Measurements from ENCODE around the gene KCNH2. TPM values are rescaled to one million over a fixed set of nuclear protein-coding genes. Genes with fewer than 3 reads are reported as not detected.
A peak's percentile ranks its signal among the peaks of the same experiment; 100 is the strongest.

KCNH2 gene
- total RNA-seq, 1 experiment from 2014 or later: 16.2 TPM

DNA sequence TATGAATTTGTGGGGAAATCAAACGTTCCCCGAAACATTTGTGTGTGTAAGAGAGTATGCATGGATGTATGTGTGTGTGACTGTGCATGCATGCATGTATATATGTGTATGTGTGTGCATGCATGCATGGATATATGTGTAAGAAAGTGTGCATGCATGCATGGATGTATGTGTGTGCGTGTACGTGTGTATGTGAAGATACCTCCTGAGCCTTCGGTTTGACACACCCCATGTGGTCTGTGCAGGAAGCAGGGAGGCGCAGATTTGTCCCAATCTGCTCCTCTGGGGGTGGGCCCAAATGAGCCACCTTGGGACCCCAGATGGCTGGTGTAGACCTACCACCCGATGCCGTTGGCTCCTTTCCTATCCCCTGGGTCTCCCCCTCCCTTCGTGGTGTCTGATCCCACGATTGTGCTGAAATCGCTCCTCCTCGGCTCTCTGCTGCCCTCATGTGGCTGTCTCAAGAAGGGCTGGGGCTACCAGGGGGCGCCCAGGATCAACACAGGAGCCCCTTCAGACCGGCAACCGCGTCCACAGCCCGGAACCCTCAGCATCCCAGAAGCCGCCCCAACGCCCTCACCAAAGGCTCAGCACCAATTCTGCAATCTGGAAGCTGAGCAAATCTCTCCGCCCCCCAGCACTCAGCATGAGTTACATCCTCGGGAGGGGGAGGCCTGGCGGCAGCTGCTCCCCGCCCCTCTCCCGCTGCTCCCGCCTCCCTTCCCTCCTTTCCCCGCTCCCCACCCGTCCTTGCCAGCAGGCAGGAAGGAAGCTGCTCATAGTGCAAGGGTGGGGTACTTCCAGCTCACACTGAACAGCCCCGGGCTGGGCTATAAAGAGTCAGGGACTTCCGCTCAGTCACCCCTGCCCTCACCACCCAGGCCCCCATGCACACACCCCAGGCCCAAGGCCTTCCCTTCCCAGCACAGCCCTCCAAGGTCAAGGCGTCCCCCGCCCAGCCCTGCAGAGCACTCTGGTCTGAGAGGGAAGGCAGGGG is 10.4 kb upstream of the KCNH2 start (continued):
- peak; percentile 21; the same call in 1 of the 2 replicates for TF ChIP-seq FOXK1 (CRISPR knock-in tag; IDR thresholded peaks at IDR 0.05)
- TF ChIP-seq ELF4 (CRISPR knock-in tag; IDR thresholded peaks at IDR 0.05; ENCODE audit: low read depth): no peak
- no peak for TF ChIP-seq NR1H2 (CRISPR knock-in tag; IDR thresholded peaks at IDR 0.05)
- TF ChIP-seq, protein P1, sequence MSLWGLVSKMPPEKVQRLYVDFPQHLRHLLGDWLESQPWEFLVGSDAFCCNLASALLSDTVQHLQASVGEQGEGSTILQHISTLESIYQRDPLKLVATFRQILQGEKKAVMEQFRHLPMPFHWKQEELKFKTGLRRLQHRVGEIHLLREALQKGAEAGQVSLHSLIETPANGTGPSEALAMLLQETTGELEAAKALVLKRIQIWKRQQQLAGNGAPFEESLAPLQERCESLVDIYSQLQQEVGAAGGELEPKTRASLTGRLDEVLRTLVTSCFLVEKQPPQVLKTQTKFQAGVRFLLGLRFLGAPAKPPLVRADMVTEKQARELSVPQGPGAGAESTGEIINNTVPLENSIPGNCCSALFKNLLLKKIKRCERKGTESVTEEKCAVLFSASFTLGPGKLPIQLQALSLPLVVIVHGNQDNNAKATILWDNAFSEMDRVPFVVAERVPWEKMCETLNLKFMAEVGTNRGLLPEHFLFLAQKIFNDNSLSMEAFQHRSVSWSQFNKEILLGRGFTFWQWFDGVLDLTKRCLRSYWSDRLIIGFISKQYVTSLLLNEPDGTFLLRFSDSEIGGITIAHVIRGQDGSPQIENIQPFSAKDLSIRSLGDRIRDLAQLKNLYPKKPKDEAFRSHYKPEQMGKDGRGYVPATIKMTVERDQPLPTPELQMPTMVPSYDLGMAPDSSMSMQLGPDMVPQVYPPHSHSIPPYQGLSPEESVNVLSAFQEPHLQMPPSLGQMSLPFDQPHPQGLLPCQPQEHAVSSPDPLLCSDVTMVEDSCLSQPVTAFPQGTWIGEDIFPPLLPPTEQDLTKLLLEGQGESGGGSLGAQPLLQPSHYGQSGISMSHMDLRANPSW (CRISPR knock-in tag; conservative IDR thresholded peaks at IDR 0.05; ENCODE audit: low read depth): no peak
- TF ChIP-seq ZNF232 (CRISPR knock-in tag; IDR thresholded peaks at IDR 0.05): 0 out of 2 replicates have a peak, but pooled peaks have one; percentile 42
- TF ChIP-seq, protein P2, sequence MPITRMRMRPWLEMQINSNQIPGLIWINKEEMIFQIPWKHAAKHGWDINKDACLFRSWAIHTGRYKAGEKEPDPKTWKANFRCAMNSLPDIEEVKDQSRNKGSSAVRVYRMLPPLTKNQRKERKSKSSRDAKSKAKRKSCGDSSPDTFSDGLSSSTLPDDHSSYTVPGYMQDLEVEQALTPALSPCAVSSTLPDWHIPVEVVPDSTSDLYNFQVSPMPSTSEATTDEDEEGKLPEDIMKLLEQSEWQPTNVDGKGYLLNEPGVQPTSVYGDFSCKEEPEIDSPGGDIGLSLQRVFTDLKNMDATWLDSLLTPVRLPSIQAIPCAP (CRISPR knock-in tag; IDR thresholded peaks at IDR 0.05): no peak

- DNase-seq (ENCODE audit: low spot score) (no peak), ATAC-seq (no peak)
- H3K4me1 Mint-ChIP-seq: peaks cover 26% of the 10 kb centered on the region
- ChIA-PET CTCF (interaction anchor here (0.6 to 4.5 kb wide), 19 partner anchors 9 to 656 kb away, joined by 3 to 96 read pairs (median 6); no protein-coding TSS in a partner anchor), POLR2A (interaction anchor here (1.0 kb wide), 1 partner anchor 88 kb away, joined by 3 read pairs; no protein-coding TSS in a partner anchor)
- H3K36me3 Mint-ChIP-seq: peaks cover 12% of the 10 kb centered on the region
- no peak overlapping the region for H3K4me3 Mint-ChIP-seq
- H3K27me3 Mint-ChIP-seq (ENCODE audit: low read depth): peaks cover 52% of the 10 kb centered on the region
- no peak for TF ChIP-seq HMGA2 (CRISPR knock-in tag; IDR thresholded peaks at IDR 0.05)
- TF ChIP-seq ZNF121 (CRISPR knock-in tag; IDR thresholded peaks at IDR 0.05): no peak
- TF ChIP-seq SP1 (CRISPR knock-in tag; conservative IDR thresholded peaks at IDR 0.05): no peak
- TF ChIP-seq SMAD3 (CRISPR knock-in tag; IDR thresholded peaks at IDR 0.05; ENCODE audit: borderline replicate concordance): no peak
- no peak for TF ChIP-seq GTF2I (CRISPR knock-in tag; conservative IDR thresholded peaks at IDR 0.05)
- TF ChIP-seq, protein P3, sequence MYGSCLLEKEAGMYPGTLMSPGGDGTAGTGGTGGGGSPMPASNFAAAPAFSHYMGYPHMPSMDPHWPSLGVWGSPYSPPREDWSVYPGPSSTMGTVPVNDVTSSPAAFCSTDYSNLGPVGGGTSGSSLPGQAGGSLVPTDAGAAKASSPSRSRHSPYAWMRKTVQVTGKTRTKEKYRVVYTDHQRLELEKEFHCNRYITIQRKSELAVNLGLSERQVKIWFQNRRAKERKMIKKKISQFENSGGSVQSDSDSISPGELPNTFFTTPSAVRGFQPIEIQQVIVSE (CRISPR knock-in tag; IDR thresholded peaks at IDR 0.05; ENCODE audit: borderline replicate concordance): no peak
- no peak for TF ChIP-seq CREM (CRISPR knock-in tag; IDR thresholded peaks at IDR 0.05)
- TF ChIP-seq ZNF532 (CRISPR knock-in tag; IDR thresholded peaks at IDR 0.05; ENCODE audit: borderline replicate concordance): no peak
- TF ChIP-seq JAZF1 (CRISPR knock-in tag; IDR thresholded peaks at IDR 0.05): no peak
- TF ChIP-seq ZNF138 (CRISPR knock-in tag; conservative IDR thresholded peaks at IDR 0.05): no peak
- TF ChIP-seq SOX15 (CRISPR knock-in tag; IDR thresholded peaks at IDR 0.05): no peak
- no peak overlapping the region for H3K27ac Mint-ChIP-seq
- peaks cover 15% of the 10 kb centered on the region for H3K9me3 Mint-ChIP-seq
Observed at GRCh38 chr7:150986556-150986955, 8.4 kb upstream of the KCNH2 start.

Measured in WTC11 (cell line).